Measurements from ENCODE around the gene WIPF3. TPM values are rescaled to one million over a fixed set of nuclear protein-coding genes. Genes with fewer than 3 reads are reported as not detected.

Gene WIPF3
- total RNA-seq, 2 donors from 2014 or later: not detected

DNA sequence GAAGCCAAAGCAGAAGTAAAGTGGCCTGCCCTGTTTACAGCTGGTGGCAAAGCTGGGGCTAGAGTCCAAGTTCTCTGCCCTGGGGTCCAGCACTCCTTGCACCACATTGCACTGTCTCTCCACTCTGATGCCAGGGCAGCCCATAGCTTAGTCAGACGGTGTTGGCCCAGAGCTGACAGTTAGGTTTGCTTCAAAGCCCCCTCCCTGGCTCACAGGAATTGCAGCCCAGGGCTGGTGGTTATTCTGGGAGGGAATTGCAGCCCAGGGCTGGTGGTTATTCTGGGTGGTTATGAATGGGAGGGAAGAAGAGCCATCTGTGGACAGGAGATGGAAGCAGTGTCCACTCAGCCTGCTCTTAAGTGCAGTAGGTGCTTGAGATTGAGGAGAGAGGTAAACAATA lies 94.4 kb downstream of the WIPF3 start:
- no peak overlapping the region for H3K4me3 Mint-ChIP-seq
- peaks cover 26 to 27% of the 10 kb centered on the region in 2 donors for H3K27me3 Mint-ChIP-seq
- no peak for DNase-seq (ENCODE audit: low spot score)
- ATAC-seq: peak in 1 of 2 donors; percentile 45
- peaks cover 2% of the 10 kb centered on the region for H3K36me3 Mint-ChIP-seq
- H3K4me1 Mint-ChIP-seq (ENCODE audit: low read depth in 2 of 2): no peaks in the 10 kb centered on the region
- peaks cover 4% of the 10 kb centered on the region for H3K9me3 Mint-ChIP-seq
- no peak overlapping the region for H3K27ac Mint-ChIP-seq

DNA sequence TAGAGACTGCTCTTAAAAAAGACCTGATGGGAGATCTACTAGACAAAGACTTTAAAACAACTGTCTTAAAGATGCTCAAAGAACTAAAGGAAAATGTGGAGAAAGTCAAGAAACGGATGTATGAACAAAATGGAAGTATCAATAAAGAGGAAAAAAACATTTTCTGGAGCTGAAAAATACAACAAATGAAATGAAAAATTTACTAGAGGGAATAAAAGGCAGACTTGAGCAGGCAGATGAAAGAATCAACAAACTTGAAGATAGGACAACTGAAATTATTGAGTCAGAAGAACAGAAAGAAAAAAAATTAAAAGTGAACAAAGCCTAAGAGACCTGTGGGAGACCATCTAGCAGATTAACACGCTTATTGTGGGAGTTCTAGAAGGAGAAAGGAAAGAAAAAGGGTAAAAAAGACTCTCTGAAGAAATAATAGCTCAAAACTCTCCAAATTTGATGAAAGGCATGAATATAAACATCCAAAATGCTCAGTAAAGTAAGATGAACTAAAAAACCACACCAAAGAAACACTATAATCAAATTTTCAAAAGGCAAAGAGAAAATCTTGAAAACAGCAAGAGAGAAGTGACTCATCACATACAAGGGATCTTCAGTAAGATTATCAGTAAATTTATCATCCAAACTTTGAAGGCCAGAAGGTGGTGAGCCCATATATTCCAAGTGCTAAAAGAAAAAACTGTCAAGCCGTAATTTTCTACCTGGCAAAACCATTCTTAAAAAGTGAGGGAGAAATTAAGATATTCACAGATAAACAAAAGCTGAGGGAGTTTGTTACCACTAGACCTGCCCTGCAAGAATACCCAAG lies 100.1 kb downstream of the WIPF3 start:
- no peaks in the 10 kb centered on the region for H3K4me1 Mint-ChIP-seq (ENCODE audit: low read depth in 2 of 2)
- H3K9me3 Mint-ChIP-seq: peaks cover 18% of the 10 kb centered on the region
- no peak overlapping the region for H3K4me3 Mint-ChIP-seq
- H3K36me3 Mint-ChIP-seq: peaks cover 20% of the 10 kb centered on the region
- no peak overlapping the region for H3K27ac Mint-ChIP-seq
- H3K27me3 Mint-ChIP-seq: peaks cover 4 to 20% of the 10 kb centered on the region in 2 donors
- ATAC-seq (no peak), DNase-seq (ENCODE audit: low spot score) (no peak)

DNA sequence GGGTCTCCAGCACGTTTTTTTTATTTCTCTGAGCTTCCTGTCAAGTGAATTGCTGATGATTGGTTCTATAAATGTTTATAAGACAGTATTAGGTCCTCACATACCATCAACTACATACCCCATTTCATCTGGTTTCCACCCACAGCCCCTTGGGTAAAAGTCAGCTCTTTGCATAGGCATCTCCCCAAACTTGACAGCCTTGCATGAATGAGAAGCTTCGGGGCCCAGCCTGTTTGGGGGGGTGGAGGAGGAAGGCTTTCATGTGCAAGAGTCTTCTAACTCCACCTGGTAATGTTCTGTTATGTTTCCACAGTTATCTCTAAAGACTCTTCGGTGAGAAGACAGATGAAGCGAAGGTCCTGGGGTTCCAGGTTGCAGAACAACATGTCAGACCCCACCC lies 107.9 kb downstream of the WIPF3 start:
- H3K4me1 Mint-ChIP-seq (ENCODE audit: low read depth in 2 of 2): no peaks in the 10 kb centered on the region
- no peaks in the 10 kb centered on the region for H3K9me3 Mint-ChIP-seq
- DNase-seq (ENCODE audit: low spot score): no peak
- H3K36me3 Mint-ChIP-seq: no peaks in the 10 kb centered on the region
- ATAC-seq: no peak
- H3K27me3 Mint-ChIP-seq: peaks cover 0 to 5% of the 10 kb centered on the region in 2 donors
- H3K27ac Mint-ChIP-seq: no peak overlapping the region
- H3K4me3 Mint-ChIP-seq: no peak overlapping the region

DNA sequence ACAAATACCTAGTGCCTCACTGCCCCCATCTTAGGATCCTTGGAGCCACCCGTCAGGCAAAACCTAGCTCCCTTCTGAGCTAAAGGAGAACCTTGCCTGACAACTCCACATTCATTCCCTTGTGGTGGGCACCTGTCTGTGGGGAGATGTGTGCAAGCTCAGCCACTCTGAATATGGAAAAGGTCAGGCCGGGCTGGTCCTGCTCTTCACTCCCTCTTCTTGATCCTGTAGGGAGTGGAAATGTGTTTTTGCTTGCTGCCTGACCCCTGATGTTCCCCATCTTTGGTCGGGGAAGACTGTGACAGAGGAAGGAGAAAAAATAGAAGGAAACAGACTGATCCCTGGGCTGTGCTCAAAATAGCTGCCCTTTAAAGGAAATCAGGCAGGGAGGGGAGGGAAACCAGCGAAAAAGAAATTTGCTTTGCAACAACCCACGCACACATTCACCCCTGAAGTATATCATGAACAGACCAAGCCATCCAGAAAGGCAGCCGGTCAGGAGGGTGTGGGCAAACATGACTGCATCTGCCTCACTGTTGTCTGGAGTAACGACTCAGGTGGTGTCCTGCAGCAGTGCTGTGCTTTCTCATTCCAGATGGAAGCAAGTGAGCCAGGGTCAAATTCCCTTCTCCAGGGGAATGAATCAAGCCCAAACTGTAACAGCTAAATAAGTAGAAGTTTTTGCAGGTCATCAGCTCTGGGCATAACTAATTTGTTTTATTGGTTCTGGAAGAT lies 109.3 kb downstream of the WIPF3 start:
- no peaks in the 10 kb centered on the region for H3K9me3 Mint-ChIP-seq
- no peaks in the 10 kb centered on the region for H3K4me1 Mint-ChIP-seq (ENCODE audit: low read depth in 2 of 2)
- DNase-seq (ENCODE audit: low spot score) (no peak), ATAC-seq (no peak)
- no peaks in the 10 kb centered on the region for H3K27me3 Mint-ChIP-seq
- H3K4me3 Mint-ChIP-seq: no peak overlapping the region
- H3K27ac Mint-ChIP-seq: no peak overlapping the region
- no peaks in the 10 kb centered on the region for H3K36me3 Mint-ChIP-seq

GRCh38 chr7:29917641-29918040 lies 111.3 kb downstream of the WIPF3 start:
- ATAC-seq (no peak), DNase-seq (ENCODE audit: low spot score) (no peak)
- H3K27ac Mint-ChIP-seq: no peak overlapping the region
- H3K4me3 Mint-ChIP-seq: no peak overlapping the region
- no peaks in the 10 kb centered on the region for H3K9me3 Mint-ChIP-seq
- H3K4me1 Mint-ChIP-seq (ENCODE audit: low read depth in 2 of 2): peaks cover 0 to 2% of the 10 kb centered on the region in 2 donors
- no peaks in the 10 kb centered on the region for H3K36me3 Mint-ChIP-seq
- no peaks in the 10 kb centered on the region for H3K27me3 Mint-ChIP-seq

- Mint-ChIP-seq H3K4me1 (ENCODE audit: low read depth in 2 of 2) (peaks cover 0 to 2% of the 10 kb centered on the region in 2 donors), H3K9me3 (no peaks in the 10 kb centered on the region), H3K27ac (no peak overlapping the region), H3K27me3 (no peaks in the 10 kb centered on the region), H3K4me3 (no peak overlapping the region), H3K36me3 (no peaks in the 10 kb centered on the region)
- DNase-seq (ENCODE audit: low spot score) (no peak), ATAC-seq (no peak)
Observed at GRCh38 chr7:29918850-29919249, 112.5 kb downstream of the WIPF3 start.

DNA sequence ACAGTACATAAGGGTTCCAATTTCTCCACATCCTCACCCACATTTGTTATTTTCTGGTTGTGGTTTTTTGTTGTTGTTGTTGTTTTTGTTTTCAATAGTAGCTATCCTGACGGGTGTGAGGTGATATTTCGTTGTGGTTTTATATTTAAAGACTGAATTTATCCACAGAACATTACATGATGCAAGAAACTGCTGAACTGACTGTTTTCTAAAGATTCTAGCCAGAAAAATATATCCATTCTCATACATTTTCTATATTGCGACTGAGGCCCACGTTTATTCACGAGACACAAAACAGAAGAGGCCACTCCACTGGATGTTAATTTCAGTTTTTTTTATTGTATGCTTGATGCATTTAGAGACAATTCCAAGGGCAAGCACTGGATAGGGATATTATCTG lies 113.5 kb downstream of the WIPF3 start:
- no peak overlapping the region for H3K4me3 Mint-ChIP-seq
- no peaks in the 10 kb centered on the region for H3K36me3 Mint-ChIP-seq
- no peaks in the 10 kb centered on the region for H3K27me3 Mint-ChIP-seq
- H3K9me3 Mint-ChIP-seq: no peaks in the 10 kb centered on the region
- DNase-seq (ENCODE audit: low spot score) (no peak), ATAC-seq (no peak)
- H3K27ac Mint-ChIP-seq: no peak overlapping the region
- H3K4me1 Mint-ChIP-seq (ENCODE audit: low read depth in 2 of 2): peaks cover 0 to 5% of the 10 kb centered on the region in 2 donors

DNA sequence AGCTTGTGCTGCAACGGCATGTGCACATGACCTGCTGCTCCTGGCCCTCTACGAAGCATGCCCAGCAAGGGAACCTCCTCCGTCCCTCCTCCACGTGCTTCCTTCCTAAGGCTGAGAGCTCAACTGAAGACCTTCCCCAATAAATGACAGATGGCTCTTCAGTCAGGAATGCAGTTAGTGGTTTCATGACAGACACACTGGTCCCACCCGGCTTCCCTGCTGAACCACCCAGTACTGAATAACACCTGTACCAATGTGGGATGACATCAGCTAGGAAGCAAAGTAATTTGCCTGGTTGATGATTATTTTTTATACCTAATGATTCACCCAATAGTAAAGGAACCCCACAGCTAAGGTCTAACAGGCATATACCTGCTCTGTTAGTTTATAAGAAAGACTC lies 114.2 kb downstream of the WIPF3 start:
- H3K27me3 Mint-ChIP-seq: no peaks in the 10 kb centered on the region
- no peak overlapping the region for H3K4me3 Mint-ChIP-seq
- DNase-seq (ENCODE audit: low spot score) (no peak), ATAC-seq (no peak)
- no peaks in the 10 kb centered on the region for H3K36me3 Mint-ChIP-seq
- no peaks in the 10 kb centered on the region for H3K9me3 Mint-ChIP-seq
- peaks cover 0 to 5% of the 10 kb centered on the region in 2 donors for H3K4me1 Mint-ChIP-seq (ENCODE audit: low read depth in 2 of 2)
- H3K27ac Mint-ChIP-seq: no peak overlapping the region

DNA sequence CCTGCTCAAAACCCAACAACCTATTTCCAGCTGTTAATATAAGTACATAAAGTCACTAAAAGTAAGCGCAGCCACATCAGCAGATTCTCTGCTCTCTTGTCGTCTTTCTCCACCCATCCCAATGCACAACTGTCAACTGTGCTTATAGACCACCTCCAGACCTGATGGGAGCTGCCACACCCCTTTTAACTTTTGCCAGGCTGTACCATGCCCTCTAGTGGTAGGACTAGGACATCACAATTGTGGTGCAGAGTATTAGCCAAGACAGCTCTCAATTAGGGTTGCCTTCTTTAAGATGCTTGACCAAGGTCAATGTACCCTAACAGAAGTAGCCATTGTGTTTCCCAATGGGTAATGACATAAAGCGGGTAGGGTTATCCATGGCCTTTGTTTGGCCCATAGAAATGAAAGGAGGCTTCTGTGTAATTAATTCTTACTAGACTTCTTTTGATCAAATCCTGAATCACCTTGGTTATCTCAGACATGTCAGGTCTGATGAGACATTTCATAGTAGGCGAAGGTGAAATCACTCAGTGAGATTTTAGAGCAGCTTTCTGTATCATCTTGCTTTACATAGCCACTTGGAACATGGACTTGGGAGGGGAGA lies 115.2 kb downstream of the WIPF3 start:
- no peak overlapping the region for H3K4me3 Mint-ChIP-seq
- no peak for DNase-seq (ENCODE audit: low spot score)

DNA sequence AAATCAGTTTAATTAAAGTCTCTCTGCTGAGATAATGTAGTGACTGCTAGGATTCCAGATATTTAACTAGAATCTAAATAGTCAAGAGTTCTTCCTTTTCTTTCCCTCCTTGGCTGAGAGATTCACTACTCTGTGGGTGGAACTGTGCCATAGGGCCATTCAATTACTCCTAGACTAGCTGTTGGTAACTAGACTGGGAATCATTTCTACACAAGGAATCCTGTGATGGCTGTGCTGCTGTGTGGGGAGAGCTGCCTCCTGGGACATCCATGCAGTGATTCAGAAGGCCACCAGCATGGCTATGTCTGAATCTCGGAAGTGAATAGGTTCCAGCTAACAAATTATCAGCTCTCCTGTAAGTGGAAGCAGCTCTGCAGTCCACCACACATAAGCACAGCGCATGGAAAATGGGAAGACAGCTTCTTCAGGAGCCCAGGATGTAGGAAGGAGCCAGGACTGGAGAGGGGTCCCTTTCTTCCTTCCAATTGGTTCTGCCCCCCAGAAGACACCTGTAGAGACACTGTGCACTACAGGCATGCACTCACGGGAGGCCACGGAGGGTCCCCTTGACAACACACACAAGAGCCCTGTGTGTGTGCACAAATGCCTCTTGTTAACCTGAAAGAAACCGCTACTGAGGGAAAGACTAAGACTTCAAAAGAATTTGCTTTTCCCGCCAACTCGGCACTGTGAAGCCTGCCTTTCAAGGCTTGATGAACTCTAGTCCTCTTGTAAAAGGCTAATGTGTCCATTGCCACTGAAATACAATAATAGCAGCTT lies 116.8 kb downstream of the WIPF3 start:
- H3K27ac Mint-ChIP-seq: no peak overlapping the region
- H3K36me3 Mint-ChIP-seq: no peaks in the 10 kb centered on the region
- DNase-seq (ENCODE audit: low spot score): no peak
- H3K4me1 Mint-ChIP-seq (ENCODE audit: low read depth in 2 of 2): peaks cover 0 to 5% of the 10 kb centered on the region in 2 donors
- ATAC-seq: no peak
- no peak overlapping the region for H3K4me3 Mint-ChIP-seq
- no peaks in the 10 kb centered on the region for H3K9me3 Mint-ChIP-seq
- H3K27me3 Mint-ChIP-seq: no peaks in the 10 kb centered on the region

More for the DNA sequence above, 115.2 kb downstream of the WIPF3 start:
- Mint-ChIP-seq H3K27ac (no peak overlapping the region), H3K36me3 (no peaks in the 10 kb centered on the region), H3K9me3 (no peaks in the 10 kb centered on the region), H3K4me1 (ENCODE audit: low read depth in 2 of 2) (peaks cover 0 to 5% of the 10 kb centered on the region in 2 donors), H3K27me3 (no peaks in the 10 kb centered on the region)
- peak; percentile 78 to 79 for ATAC-seq

- ATAC-seq (no peak), DNase-seq (ENCODE audit: low spot score) (no peak)
- Mint-ChIP-seq H3K4me1 (ENCODE audit: low read depth in 2 of 2) (peaks cover 0 to 5% of the 10 kb centered on the region in 2 donors), H3K27ac (no peak overlapping the region), H3K4me3 (no peak overlapping the region), H3K9me3 (no peaks in the 10 kb centered on the region), H3K36me3 (no peaks in the 10 kb centered on the region), H3K27me3 (no peaks in the 10 kb centered on the region)
Observed at GRCh38 chr7:29924006-29924405, 117.7 kb downstream of the WIPF3 start.

GRCh38 chr7:29924684-29925083 lies 118.4 kb downstream of the WIPF3 start:
- no peaks in the 10 kb centered on the region for H3K36me3 Mint-ChIP-seq
- no peaks in the 10 kb centered on the region for H3K27me3 Mint-ChIP-seq
- ATAC-seq: no peak
- no peaks in the 10 kb centered on the region for H3K9me3 Mint-ChIP-seq
- peaks cover 0 to 5% of the 10 kb centered on the region in 2 donors for H3K4me1 Mint-ChIP-seq (ENCODE audit: low read depth in 2 of 2)
- no peak overlapping the region for H3K27ac Mint-ChIP-seq
- no peak for DNase-seq (ENCODE audit: low spot score)
- no peak overlapping the region for H3K4me3 Mint-ChIP-seq

DNA sequence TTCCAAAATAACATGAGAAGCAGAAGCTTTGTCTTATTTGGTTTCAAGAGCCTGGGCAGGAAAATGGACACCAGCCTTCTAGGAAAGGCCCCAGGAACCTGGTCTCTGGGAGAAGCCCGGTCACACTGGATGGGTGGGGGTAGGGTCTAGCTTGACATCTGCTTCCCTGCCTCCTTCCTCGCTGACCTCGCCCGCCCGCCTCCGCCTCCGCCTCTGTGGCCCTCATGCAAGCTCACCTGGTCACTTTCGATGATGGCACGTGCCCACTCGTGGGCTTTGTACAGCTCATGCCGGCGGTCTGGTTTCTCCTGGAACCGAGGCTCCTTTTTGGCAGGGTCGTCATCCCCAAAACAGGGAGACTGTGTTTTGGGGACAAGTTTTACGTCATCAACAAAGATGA lies 119.9 kb downstream of the WIPF3 start:
- ATAC-seq: no peak
- Mint-ChIP-seq H3K4me1 (ENCODE audit: low read depth in 2 of 2) (peaks cover 0 to 5% of the 10 kb centered on the region in 2 donors), H3K4me3 (no peak overlapping the region), H3K27me3 (no peaks in the 10 kb centered on the region), H3K9me3 (no peaks in the 10 kb centered on the region), H3K27ac (no peak overlapping the region), H3K36me3 (no peaks in the 10 kb centered on the region)
- DNase-seq (ENCODE audit: low spot score): no peak
